Esophagus muscularis mucosa (tissue), 4 donors: ENCODE results near the gene ANTXRL.
"Not testable (repeated sequence)": the region's sequence is repeated elsewhere in the genome, so short reads cannot be mapped to it uniquely, and the experiment has no call there.

ENCODE experiments used
- EP300 ChIP-seq: sonication (generic); formaldehyde crosslinking; IDR thresholded peaks from one replicate; pipeline ENCODE4 v1.6.1; 2017; ENCODE audit warnings: antibody characterized with exemption
- POLR2A ChIP-seq: fragments of 450-650 bp; IDR thresholded peaks from one replicate; pipeline ENCODE4 v1.6.1; 2017; ENCODE audit warnings: antibody characterized with exemption, moderate library complexity, mild to moderate bottlenecking, low read depth
- TF ChIP-seq, protein P1 (sequence below), 3 experiments: fragments of 200-600 bp in 2 of 3; fragments of 450-650 bp in 1 of 3; sonication (generic) in 2 of 3; IDR thresholded peaks; one replicate each; pipeline ENCODE4 v1.5.1; 2017 to 2019; ENCODE audit warnings: antibody characterized with exemption in 3 of 3, mild to moderate bottlenecking in 2 of 3, moderate library complexity in 1 of 3

- TF ChIP-seq, protein P1, sequence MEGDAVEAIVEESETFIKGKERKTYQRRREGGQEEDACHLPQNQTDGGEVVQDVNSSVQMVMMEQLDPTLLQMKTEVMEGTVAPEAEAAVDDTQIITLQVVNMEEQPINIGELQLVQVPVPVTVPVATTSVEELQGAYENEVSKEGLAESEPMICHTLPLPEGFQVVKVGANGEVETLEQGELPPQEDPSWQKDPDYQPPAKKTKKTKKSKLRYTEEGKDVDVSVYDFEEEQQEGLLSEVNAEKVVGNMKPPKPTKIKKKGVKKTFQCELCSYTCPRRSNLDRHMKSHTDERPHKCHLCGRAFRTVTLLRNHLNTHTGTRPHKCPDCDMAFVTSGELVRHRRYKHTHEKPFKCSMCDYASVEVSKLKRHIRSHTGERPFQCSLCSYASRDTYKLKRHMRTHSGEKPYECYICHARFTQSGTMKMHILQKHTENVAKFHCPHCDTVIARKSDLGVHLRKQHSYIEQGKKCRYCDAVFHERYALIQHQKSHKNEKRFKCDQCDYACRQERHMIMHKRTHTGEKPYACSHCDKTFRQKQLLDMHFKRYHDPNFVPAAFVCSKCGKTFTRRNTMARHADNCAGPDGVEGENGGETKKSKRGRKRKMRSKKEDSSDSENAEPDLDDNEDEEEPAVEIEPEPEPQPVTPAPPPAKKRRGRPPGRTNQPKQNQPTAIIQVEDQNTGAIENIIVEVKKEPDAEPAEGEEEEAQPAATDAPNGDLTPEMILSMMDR (IDR thresholded peaks at IDR 0.05), result not testable (repeated sequence)
- not testable (repeated sequence) for TF ChIP-seq EP300, POLR2A
Observed at GRCh38 chr10:46269554-46270053, 17.2 kb upstream of the ANTXRL start.
